ENCODE measurements around the gene TUBB4B. TPM values are rescaled to one million over a fixed set of nuclear protein-coding genes. Genes with fewer than 3 reads are reported as not detected.
A peak's percentile ranks its signal among the peaks of the same experiment; 100 is the strongest.
"Not testable (repeated sequence)": the region's sequence is repeated elsewhere in the genome, so short reads cannot be mapped to it uniquely, and the experiment has no call there.

TUBB4B gene
- total and polyA plus RNA-seq, 3 donors from 2014 or later, result 856 to 1,777 (median 940) TPM

DNA sequence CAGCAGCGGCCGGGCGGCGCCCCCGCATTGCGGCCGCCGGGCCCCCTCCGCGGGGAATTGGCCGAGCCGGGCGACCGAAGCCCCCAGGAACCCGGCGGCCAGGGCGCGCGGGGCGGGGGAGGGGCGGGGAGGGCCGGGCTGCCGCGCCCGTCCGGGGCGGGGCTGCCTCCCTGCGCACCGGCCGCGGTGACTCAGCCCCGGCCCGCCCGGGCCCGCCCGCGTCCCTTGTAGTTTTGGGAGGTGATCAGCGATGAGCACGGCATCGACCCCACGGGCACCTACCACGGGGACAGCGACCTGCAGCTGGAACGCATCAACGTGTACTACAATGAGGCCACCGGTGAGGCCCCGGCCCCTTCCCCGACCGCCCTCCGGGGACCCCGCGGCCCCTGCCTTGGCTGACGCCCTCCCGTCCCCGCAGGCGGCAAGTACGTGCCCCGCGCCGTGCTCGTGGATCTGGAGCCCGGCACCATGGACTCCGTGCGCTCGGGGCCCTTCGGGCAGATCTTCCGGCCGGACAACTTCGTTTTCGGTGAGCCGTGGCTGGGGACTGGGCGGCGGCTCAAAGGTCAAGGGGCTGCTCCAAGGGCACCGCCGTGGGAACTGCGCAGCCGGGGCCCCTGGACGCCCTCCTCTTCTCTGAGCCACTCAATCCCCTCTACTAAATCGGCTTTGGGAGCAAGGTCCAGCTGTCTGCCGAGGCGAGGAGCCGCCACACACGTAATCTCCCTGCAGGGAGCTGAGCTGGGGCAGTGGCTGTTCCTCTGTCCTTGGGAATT is 592 bp downstream of the TUBB4B start:
- intact Hi-C loops (cut with DNase I; ENCODE audit: low total_unique reads), result no loop called here
- H3K27ac ChIP-seq, result peak overlapping the region; percentile 44 to 94
- TF ChIP-seq, protein P1, sequence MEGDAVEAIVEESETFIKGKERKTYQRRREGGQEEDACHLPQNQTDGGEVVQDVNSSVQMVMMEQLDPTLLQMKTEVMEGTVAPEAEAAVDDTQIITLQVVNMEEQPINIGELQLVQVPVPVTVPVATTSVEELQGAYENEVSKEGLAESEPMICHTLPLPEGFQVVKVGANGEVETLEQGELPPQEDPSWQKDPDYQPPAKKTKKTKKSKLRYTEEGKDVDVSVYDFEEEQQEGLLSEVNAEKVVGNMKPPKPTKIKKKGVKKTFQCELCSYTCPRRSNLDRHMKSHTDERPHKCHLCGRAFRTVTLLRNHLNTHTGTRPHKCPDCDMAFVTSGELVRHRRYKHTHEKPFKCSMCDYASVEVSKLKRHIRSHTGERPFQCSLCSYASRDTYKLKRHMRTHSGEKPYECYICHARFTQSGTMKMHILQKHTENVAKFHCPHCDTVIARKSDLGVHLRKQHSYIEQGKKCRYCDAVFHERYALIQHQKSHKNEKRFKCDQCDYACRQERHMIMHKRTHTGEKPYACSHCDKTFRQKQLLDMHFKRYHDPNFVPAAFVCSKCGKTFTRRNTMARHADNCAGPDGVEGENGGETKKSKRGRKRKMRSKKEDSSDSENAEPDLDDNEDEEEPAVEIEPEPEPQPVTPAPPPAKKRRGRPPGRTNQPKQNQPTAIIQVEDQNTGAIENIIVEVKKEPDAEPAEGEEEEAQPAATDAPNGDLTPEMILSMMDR (IDR thresholded peaks at IDR 0.05), result no peak
- TF ChIP-seq POLR2A (IDR thresholded peaks at IDR 0.05), result no peak
- no peak for DNase-seq
- H3K27me3 ChIP-seq, result no peaks in the 10 kb centered on the region
- no peaks in the 10 kb centered on the region for H3K9me3 ChIP-seq
- 1% methylated on average over 60 of the region's 83 CpGs; no CpG with 5 or more reads in 1 of the 2 donors for WGBS, 2 donors
- no peaks in the 10 kb centered on the region for H3K36me3 ChIP-seq (ENCODE audit: low read depth, missing control alignments)
- H3K4me3 ChIP-seq, result peak overlapping the region; percentile 88 to 90
- peaks cover 38% of the 10 kb centered on the region for H3K4me1 ChIP-seq

DNA sequence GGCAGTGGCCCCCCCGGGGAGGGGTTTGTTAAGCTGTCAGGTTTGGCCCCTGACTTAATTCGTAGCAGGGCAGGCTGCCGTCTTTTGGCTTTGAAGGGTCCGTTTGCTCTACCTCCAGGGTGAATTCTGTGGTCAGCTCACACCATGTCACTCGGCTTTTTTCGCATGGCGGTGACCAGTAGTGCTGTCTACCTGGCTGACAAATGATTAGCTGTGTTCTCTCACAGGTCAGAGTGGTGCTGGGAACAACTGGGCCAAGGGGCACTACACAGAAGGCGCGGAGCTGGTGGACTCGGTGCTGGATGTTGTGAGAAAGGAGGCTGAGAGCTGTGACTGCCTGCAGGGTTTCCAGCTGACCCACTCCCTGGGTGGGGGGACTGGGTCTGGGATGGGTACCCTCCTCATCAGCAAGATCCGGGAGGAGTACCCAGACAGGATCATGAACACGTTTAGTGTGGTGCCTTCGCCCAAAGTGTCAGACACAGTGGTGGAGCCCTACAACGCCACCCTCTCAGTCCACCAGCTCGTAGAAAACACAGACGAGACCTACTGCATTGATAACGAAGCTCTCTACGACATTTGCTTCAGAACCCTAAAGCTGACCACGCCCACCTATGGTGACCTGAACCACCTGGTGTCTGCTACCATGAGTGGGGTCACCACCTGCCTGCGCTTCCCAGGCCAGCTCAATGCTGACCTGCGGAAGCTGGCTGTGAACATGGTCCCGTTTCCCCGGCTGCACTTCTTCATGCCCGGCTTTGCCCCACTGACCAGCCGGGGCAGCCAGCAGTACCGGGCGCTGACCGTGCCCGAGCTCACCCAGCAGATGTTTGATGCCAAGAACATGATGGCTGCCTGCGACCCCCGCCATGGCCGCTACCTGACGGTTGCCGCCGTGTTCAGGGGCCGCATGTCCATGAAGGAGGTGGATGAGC is 1.4 kb downstream of the TUBB4B start:
- intact Hi-C loops (cut with DNase I; ENCODE audit: low total_unique reads), result no loop called here
- TF ChIP-seq, protein P1 (IDR thresholded peaks at IDR 0.05), result no peak
- TF ChIP-seq POLR2A (IDR thresholded peaks at IDR 0.05), result no peak

DNA sequence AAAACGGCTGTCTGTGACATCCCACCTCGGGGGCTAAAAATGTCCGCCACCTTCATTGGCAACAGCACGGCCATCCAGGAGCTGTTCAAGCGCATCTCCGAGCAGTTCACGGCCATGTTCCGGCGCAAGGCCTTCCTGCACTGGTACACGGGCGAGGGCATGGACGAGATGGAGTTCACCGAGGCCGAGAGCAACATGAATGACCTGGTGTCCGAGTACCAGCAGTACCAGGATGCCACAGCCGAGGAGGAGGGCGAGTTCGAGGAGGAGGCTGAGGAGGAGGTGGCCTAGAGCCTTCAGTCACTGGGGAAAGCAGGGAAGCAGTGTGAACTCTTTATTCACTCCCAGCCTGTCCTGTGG is 2.2 kb downstream of the TUBB4B start:
- 86 to 88% methylated on average over 15 to 18 of the region's 18 CpGs for WGBS, 2 donors
- peaks cover 35% of the 10 kb centered on the region for H3K4me1 ChIP-seq
- H3K9me3 ChIP-seq; DNase-seq; H3K27me3 ChIP-seq; intact Hi-C loops (cut with DNase I; ENCODE audit: low total_unique reads); H3K36me3 ChIP-seq (ENCODE audit: low read depth, missing control alignments); H3K27ac ChIP-seq; H3K4me3 ChIP-seq: not testable (repeated sequence)

More for the DNA sequence above, 1.4 kb downstream of the TUBB4B start:
- Histone ChIP-seq H3K4me3 (peak overlapping the region; percentile 88 to 90), H3K36me3 (ENCODE audit: low read depth, missing control alignments) (no peaks in the 10 kb centered on the region), H3K4me1 (peaks cover 37% of the 10 kb centered on the region), H3K9me3 (no peaks in the 10 kb centered on the region), H3K27me3 (no peaks in the 10 kb centered on the region), H3K27ac (peak overlapping the region; percentile 44 to 94)
- 65 to 72% methylated on average over 19 to 36 of the region's 36 CpGs for WGBS, 2 donors
- no peak for DNase-seq

DNA sequence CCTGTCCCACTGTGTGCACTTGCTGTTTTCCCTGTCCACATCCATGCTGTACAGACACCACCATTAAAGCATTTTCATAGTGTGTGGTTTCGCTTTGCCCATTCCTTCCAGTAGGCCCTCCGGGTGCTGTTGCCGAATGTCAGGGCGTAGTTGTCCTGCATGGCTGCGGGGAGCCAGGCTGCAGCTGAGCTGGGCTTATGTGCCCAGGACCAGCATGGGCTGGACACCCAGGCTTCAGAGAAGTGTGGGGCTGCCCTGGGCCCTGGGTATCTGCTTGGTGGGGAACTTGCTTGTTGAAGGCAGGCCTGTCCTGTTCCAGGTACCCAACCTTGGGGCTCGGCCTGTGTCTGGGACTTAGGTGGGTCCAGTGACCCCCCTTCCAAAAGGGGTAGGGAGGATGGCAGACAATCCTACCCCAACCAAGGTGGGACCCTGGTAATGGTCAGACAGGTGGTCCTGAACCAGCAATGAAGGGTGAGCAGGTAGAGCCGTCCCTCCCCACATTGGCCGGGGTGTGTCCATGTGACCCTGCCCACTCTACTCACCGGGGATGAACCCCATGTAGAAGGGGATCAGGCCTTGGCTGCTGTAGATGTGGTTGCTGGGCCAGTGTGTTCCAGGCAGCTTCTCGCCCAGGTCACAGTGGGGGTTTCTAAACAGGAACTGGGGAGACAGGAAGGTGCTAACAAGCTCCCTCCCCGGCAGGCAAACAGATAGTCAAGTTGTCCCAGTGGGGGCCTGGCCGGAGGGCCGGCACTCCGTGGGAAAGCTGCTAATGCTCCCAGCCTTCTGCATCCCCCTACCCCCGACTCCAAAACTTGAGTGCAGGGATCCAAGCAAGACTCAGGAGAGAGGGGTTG is 2.8 kb downstream of the TUBB4B start:
- H3K9me3 ChIP-seq, result no peaks in the 10 kb centered on the region
- H3K4me1 ChIP-seq, result peaks cover 29% of the 10 kb centered on the region
- no peaks in the 10 kb centered on the region for H3K36me3 ChIP-seq (ENCODE audit: low read depth, missing control alignments)
- no peak for DNase-seq
- no peaks in the 10 kb centered on the region for H3K27me3 ChIP-seq
- 65 to 80% methylated on average over 9 to 15 of the region's 15 CpGs for WGBS, 2 donors
- H3K4me3 ChIP-seq, result no peak overlapping the region
- no peak for TF ChIP-seq POLR2A (IDR thresholded peaks at IDR 0.05)
- TF ChIP-seq, protein P1 (IDR thresholded peaks at IDR 0.05), result no peak
- intact Hi-C loops (cut with DNase I; ENCODE audit: low total_unique reads), result no loop called here
- no peak overlapping the region for H3K27ac ChIP-seq
